Natural killer cell (primary cell): ENCODE measurements around the gene SLC52A3. TPM values are rescaled to one million over a fixed set of nuclear protein-coding genes. Genes with fewer than 3 reads are reported as not detected.

Source experiments
- ATAC-seq, 3 donors: fragments of 150-1000 bp in 2 of 3; fragments of 200-7000 bp in 1 of 3; cut with Tn5 transposase; 1 replicate in 1 of 3; 2 replicates in 2 of 3; pipeline ENCODE4 v1.10.0; 2021; ENCODE audit warnings: mild to moderate bottlenecking in 2 of 3, moderate library complexity in 2 of 3
- DNase-seq, 2 donors: peaks; one replicate each; pipeline versions ENCODE4 v3.0.0 to v3.0.0-alpha.2; 2013 to 2021; ENCODE audit warnings: mixed read lengths in 1 of 2
- H3K27ac ChIP-seq: one replicate; pipeline ENCODE4 v1.5.1; 2013; ENCODE audit warnings: mild to moderate bottlenecking, low read length
- H3K27me3 ChIP-seq: one replicate; pipeline ENCODE4 v1.6.1; 2013; ENCODE audit warnings: low read length; ENCODE audit not compliant: control insufficient read depth, insufficient read depth
- H3K36me3 ChIP-seq: one replicate; pipeline ENCODE4 v1.6.1; 2013; ENCODE audit warnings: low read length; ENCODE audit not compliant: control insufficient read depth, insufficient read depth
- H3K4me1 ChIP-seq: one replicate; pipeline ENCODE4 v1.6.1; 2013; ENCODE audit warnings: low read length; ENCODE audit not compliant: control insufficient read depth, insufficient read depth
- H3K4me3 ChIP-seq: one replicate; pipeline ENCODE4 v1.5.1; 2013; ENCODE audit warnings: low read length
- H3K9me3 ChIP-seq: one replicate; pipeline ENCODE4 v1.6.1; 2013; ENCODE audit warnings: low read length; ENCODE audit not compliant: control insufficient read depth, insufficient read depth
- H3K27ac Mint-ChIP-seq, 2 donors: one replicate each; pipeline ENCODE4 v1.8.0; 2022; ENCODE audit warnings: mild to moderate bottlenecking in 2 of 2, mixed read lengths in 2 of 2, moderate library complexity in 1 of 2
- H3K27me3 Mint-ChIP-seq, 2 donors: one replicate each; pipeline ENCODE4 v1.8.0; 2022; ENCODE audit warnings: low read depth in 2 of 2, mixed read lengths in 2 of 2
- H3K36me3 Mint-ChIP-seq: one replicate; pipeline ENCODE4 v1.8.0; 2022; ENCODE audit warnings: mixed read lengths
- H3K4me1 Mint-ChIP-seq, 2 donors: one replicate each; pipeline ENCODE4 v1.8.0; 2022; ENCODE audit warnings: mixed read lengths in 2 of 2
- H3K4me3 Mint-ChIP-seq: one replicate; pipeline ENCODE4 v1.8.0; 2022; ENCODE audit warnings: mild to moderate bottlenecking, moderate library complexity, mixed read lengths
- H3K9me3 Mint-ChIP-seq, 2 donors: one replicate each; pipeline ENCODE4 v1.8.0; 2022; ENCODE audit warnings: mixed read lengths in 2 of 2
- CTCF ChIP-seq: fragments of 200-600 bp; IDR thresholded peaks from one replicate; pipeline ENCODE4 v1.8.0; 2022; ENCODE audit warnings: antibody characterized with exemption
- WGBS: methylation state at CpG from one replicate; pipeline ENCODE4 v1.1.7; 2013; ENCODE audit warnings: missing lambda C conversion rate; ENCODE audit not compliant: insufficient coverage; 5-methylcytosine and 5-hydroxymethylcytosine counted together
- intact Hi-C: fragments of 100-400 bp; cut with micrococcal nuclease; formaldehyde crosslinking; loops from one replicate; pipeline ENCODE4 v1.14.2; 2022
- total RNA-seq, 4 donors: library from RNA; stranded (reverse); fragments of 120-200 nt in 1 of 4; gene quantifications; one replicate each; pipeline versions ENCODE4 v1.2.3 to v1.2.4, GENCODE V29; 2013 to 2022

SLC52A3 gene
- total RNA-seq, 3 donors from 2014 or later (not counting 1 experiment from before 2014, with no cell fraction given) = not detected

GRCh38 chr20:776165-776564, 7.9 kb upstream of the SLC52A3 start:
- Mint-ChIP-seq H3K4me1 (no peaks in the 10 kb centered on the region), H3K4me3 (no peak overlapping the region), H3K36me3 (no peaks in the 10 kb centered on the region), H3K27ac (no peak overlapping the region), H3K27me3 (peaks cover 0 to 3% of the 10 kb centered on the region in 2 donors), H3K9me3 (no peaks in the 10 kb centered on the region)
- no peak for DNase-seq
- 90% methylated on average over 2 of the region's 2 CpGs for WGBS
- Histone ChIP-seq H3K27ac (no peak overlapping the region), H3K27me3 (no peaks in the 10 kb centered on the region), H3K36me3 (no peaks in the 10 kb centered on the region), H3K4me1 (no peaks in the 10 kb centered on the region), H3K9me3 (no peaks in the 10 kb centered on the region), H3K4me3 (no peak overlapping the region)
- ATAC-seq = no peak
- intact Hi-C loops = no loop called here
- no peak for TF ChIP-seq CTCF

GRCh38 chr20:775679-776135, 7.4 kb upstream of the SLC52A3 start:
- no peak overlapping the region for H3K27ac Mint-ChIP-seq
- Histone ChIP-seq H3K27ac (no peak overlapping the region), H3K27me3 (no peaks in the 10 kb centered on the region), H3K4me3 (no peak overlapping the region), H3K9me3 (peaks cover 2% of the 10 kb centered on the region), H3K4me1 (no peaks in the 10 kb centered on the region), H3K36me3 (no peaks in the 10 kb centered on the region)
- intact Hi-C loops = no loop called here
- TF ChIP-seq CTCF = no peak
- no peak for DNase-seq
- ATAC-seq = no peak
- 89% methylated on average over 11 of the region's 11 CpGs for WGBS
- no peaks in the 10 kb centered on the region for H3K4me1 Mint-ChIP-seq
- H3K27me3 Mint-ChIP-seq = peaks cover 2 to 7% of the 10 kb centered on the region in 2 donors
- no peaks in the 10 kb centered on the region for H3K9me3 Mint-ChIP-seq
- no peaks in the 10 kb centered on the region for H3K36me3 Mint-ChIP-seq
- no peak overlapping the region for H3K4me3 Mint-ChIP-seq

- WGBS = 87% methylated on average over 5 of the region's 5 CpGs
- Histone ChIP-seq H3K27me3 (no peaks in the 10 kb centered on the region), H3K36me3 (no peaks in the 10 kb centered on the region), H3K27ac (no peak overlapping the region), H3K4me1 (no peaks in the 10 kb centered on the region), H3K4me3 (no peak overlapping the region), H3K9me3 (peaks cover 3% of the 10 kb centered on the region)
- Mint-ChIP-seq H3K9me3 (no peaks in the 10 kb centered on the region), H3K27me3 (peaks cover 7 to 8% of the 10 kb centered on the region in 2 donors), H3K4me1 (no peaks in the 10 kb centered on the region), H3K27ac (no peak overlapping the region), H3K36me3 (no peaks in the 10 kb centered on the region), H3K4me3 (no peak overlapping the region)
- intact Hi-C loops = no loop called here
- TF ChIP-seq CTCF = no peak
- ATAC-seq (no peak), DNase-seq (no peak)
Observed at GRCh38 chr20:774660-775057, 6.4 kb upstream of the SLC52A3 start.

- DNase-seq (no peak), ATAC-seq (no peak)
- Histone ChIP-seq H3K27me3 (no peaks in the 10 kb centered on the region), H3K4me1 (no peaks in the 10 kb centered on the region), H3K27ac (no peak overlapping the region), H3K36me3 (no peaks in the 10 kb centered on the region), H3K4me3 (no peak overlapping the region), H3K9me3 (peaks cover 3% of the 10 kb centered on the region)
- WGBS = 76% methylated on average over 8 of the region's 8 CpGs
- H3K27ac Mint-ChIP-seq = no peak overlapping the region
- peaks cover 7 to 8% of the 10 kb centered on the region in 2 donors for H3K27me3 Mint-ChIP-seq
- H3K4me3 Mint-ChIP-seq = no peak overlapping the region
- intact Hi-C loops = no loop called here
- H3K9me3 Mint-ChIP-seq = no peaks in the 10 kb centered on the region
- TF ChIP-seq CTCF = no peak
- H3K36me3 Mint-ChIP-seq = no peaks in the 10 kb centered on the region
- H3K4me1 Mint-ChIP-seq = no peaks in the 10 kb centered on the region
Observed at GRCh38 chr20:774016-774659, 5.8 kb upstream of the SLC52A3 start.
